Measurements from ENCODE around the gene CCNDBP1. TPM values are rescaled to one million over a fixed set of nuclear protein-coding genes. Genes with fewer than 3 reads are reported as not detected.
A peak's percentile ranks its signal among the peaks of the same experiment; 100 is the strongest.

Gene CCNDBP1
- total RNA-seq, 1 donor from 2014 or later = 31.2 TPM

GRCh38 chr15:43183270-43183669 is 1.9 kb upstream of the CCNDBP1 start:
- Mint-ChIP-seq H3K27me3 (ENCODE audit: low read depth) (no peaks in the 10 kb centered on the region), H3K9me3 (no peaks in the 10 kb centered on the region), H3K4me1 (peaks cover 9% of the 10 kb centered on the region), H3K27ac (peak overlapping the region; percentile 3), H3K4me3 (no peak overlapping the region), H3K36me3 (no peaks in the 10 kb centered on the region)
- no peak for DNase-seq (ENCODE audit: low spot score in 2 of 2, unreplicated experiment in 2 of 2)
- no peak for TF ChIP-seq CTCF (IDR thresholded peaks at IDR 0.05; ENCODE audit: unreplicated experiment)

- H3K4me1 Mint-ChIP-seq = peaks cover 9% of the 10 kb centered on the region
- no peak for TF ChIP-seq CTCF (IDR thresholded peaks at IDR 0.05; ENCODE audit: unreplicated experiment)
These were observed 637 bp upstream of the CCNDBP1 start for GRCh38 chr15:43184407-43185124.

GRCh38 chr15:43186003-43186353 is 775 bp downstream of the CCNDBP1 start:
- Mint-ChIP-seq H3K27me3 (ENCODE audit: low read depth) (no peaks in the 10 kb centered on the region), H3K4me1 (peaks cover 9% of the 10 kb centered on the region), H3K36me3 (peaks cover 1% of the 10 kb centered on the region), H3K4me3 (peak overlapping the region; percentile 91), H3K9me3 (no peaks in the 10 kb centered on the region), H3K27ac (peak overlapping the region; percentile 85)
- no peak for TF ChIP-seq CTCF (IDR thresholded peaks at IDR 0.05; ENCODE audit: unreplicated experiment)
- DNase-seq (ENCODE audit: low spot score in 2 of 2, unreplicated experiment in 2 of 2) = no peak

More at GRCh38 chr15:43184407-43185124, 637 bp upstream of the CCNDBP1 start:
- H3K9me3 Mint-ChIP-seq = no peaks in the 10 kb centered on the region
- peak overlapping the region; percentile 91 for H3K4me3 Mint-ChIP-seq
- no peaks in the 10 kb centered on the region for H3K27me3 Mint-ChIP-seq (ENCODE audit: low read depth)
- H3K27ac Mint-ChIP-seq = peak overlapping the region; percentile 53
- H3K36me3 Mint-ChIP-seq = no peaks in the 10 kb centered on the region
- no peak for DNase-seq (ENCODE audit: low spot score in 2 of 2, unreplicated experiment in 2 of 2)

- H3K36me3 Mint-ChIP-seq = peaks cover 9% of the 10 kb centered on the region
- no peaks in the 10 kb centered on the region for H3K9me3 Mint-ChIP-seq
- no peak for DNase-seq (ENCODE audit: low spot score in 2 of 2, unreplicated experiment in 2 of 2)
These were observed 2.4 kb downstream of the CCNDBP1 start for GRCh38 chr15:43187544-43188155.

GRCh38 chr15:43189296-43189695 is 4.1 kb downstream of the CCNDBP1 start:
- Mint-ChIP-seq H3K9me3 (no peaks in the 10 kb centered on the region), H3K27me3 (ENCODE audit: low read depth) (no peaks in the 10 kb centered on the region)

More at GRCh38 chr15:43187544-43188155, 2.4 kb downstream of the CCNDBP1 start:
- peaks cover 9% of the 10 kb centered on the region for H3K4me1 Mint-ChIP-seq
- H3K4me3 Mint-ChIP-seq = peak overlapping the region; percentile 33
- H3K27me3 Mint-ChIP-seq (ENCODE audit: low read depth) = no peaks in the 10 kb centered on the region
- no peak overlapping the region for H3K27ac Mint-ChIP-seq
- TF ChIP-seq CTCF (IDR thresholded peaks at IDR 0.05; ENCODE audit: unreplicated experiment) = no peak

More at GRCh38 chr15:43189296-43189695, 4.1 kb downstream of the CCNDBP1 start:
- peaks cover 14% of the 10 kb centered on the region for H3K36me3 Mint-ChIP-seq
- no peak overlapping the region for H3K4me3 Mint-ChIP-seq
- DNase-seq (ENCODE audit: low spot score in 2 of 2, unreplicated experiment in 2 of 2) = no peak
- peaks cover 9% of the 10 kb centered on the region for H3K4me1 Mint-ChIP-seq
- no peak for TF ChIP-seq CTCF (IDR thresholded peaks at IDR 0.05; ENCODE audit: unreplicated experiment)
- H3K27ac Mint-ChIP-seq = no peak overlapping the region

Data from mesothelial cell of epicardium (in vitro differentiated cells).